Body of pancreas (tissue), 4 donors: Measurements from ENCODE around the gene EPHB2. TPM values are rescaled to one million over a fixed set of nuclear protein-coding genes. Genes with fewer than 3 reads are reported as not detected.

ENCODE experiments used
- ATAC-seq: fragments of 150-250 bp; one replicate; pipeline ENCODE4 v1.9.1; 2016
- DNase-seq, 4 donors: peaks; one replicate each; pipeline ENCODE4 v3.0.0-alpha.2; 2019
- H3K27ac ChIP-seq, 4 donors: fragments of 200-600 bp; sonication (generic); 1 replicate in 3 of 4; 2 replicates in 1 of 4; pipeline versions ENCODE4 v1.5.1 to v1.6.1; 2016 to 2019; ENCODE audit warnings: mild to moderate bottlenecking in 1 of 4, mixed read lengths in 1 of 4, moderate library complexity in 1 of 4
- H3K27me3 ChIP-seq, 2 donors: fragments of 200-600 bp; sonication (generic); one replicate each; pipeline ENCODE4 v1.6.0; 2016; ENCODE audit warnings: mild to moderate bottlenecking in 1 of 2
- H3K36me3 ChIP-seq, 2 donors: fragments of 200-600 bp; sonication (generic); replicated peaks in 1 of 2; 2 replicates each; pipeline ENCODE4 v1.5.1; 2016; ENCODE audit warnings: low read depth in 2 of 2; ENCODE audit not compliant: insufficient read depth in 1 of 2
- H3K4me1 ChIP-seq: fragments of 200-600 bp; sonication (generic); one replicate; pipeline ENCODE4 v1.6.0; 2016
- H3K4me3 ChIP-seq, 2 donors: fragments of 200-600 bp; sonication (generic); 1 replicate in 1 of 2; 2 replicates in 1 of 2; pipeline ENCODE4 v1.5.1; 2016 to 2019
- H3K9me3 ChIP-seq, 3 donors: fragments of 200-600 bp; sonication (generic); 1 replicate in 2 of 3; 2 replicates in 1 of 3; pipeline ENCODE4 v1.5.1; 2016
- CTCF ChIP-seq, 7 experiments: fragments of 450-650 bp in 4 of 7; fragments of 200-600 bp in 3 of 7; sonication (generic) in 3 of 7; IDR thresholded peaks; one replicate each; pipeline ENCODE4 v1.5.1; 2016 to 2019; ENCODE audit warnings: antibody characterized with exemption in 7 of 7
- POLR2A ChIP-seq, 3 donors: fragments of 450-650 bp; IDR thresholded peaks; one replicate each; pipeline ENCODE4 v1.6.1; 2016; ENCODE audit warnings: antibody characterized with exemption in 3 of 3, mild to moderate bottlenecking in 2 of 3
- WGBS, 2 donors: methylation state at CpG; one replicate each; pipeline ENCODE4 v1.1.5; 2017; 5-methylcytosine and 5-hydroxymethylcytosine counted together
- intact Hi-C: fragments of 100-400 bp; cut with DNase I; formaldehyde crosslinking; loops from one replicate; pipeline ENCODE4 v1.15.1; 2023
- total RNA-seq, 2 donors: library from RNA; depleted of rRNA; stranded (reverse); fragments of >200 nt; gene quantifications; one replicate each; pipeline ENCODE4 v1.1.0, GENCODE V29; 2016

EPHB2 gene
- total RNA-seq, 2 donors from 2014 or later = 2.9 to 7.9 TPM

- H3K27me3 ChIP-seq = no peaks in the 10 kb centered on the region
- ATAC-seq (no peak), DNase-seq (no peak)
- no peaks in the 10 kb centered on the region for H3K9me3 ChIP-seq
- no peak overlapping the region for H3K4me3 ChIP-seq
- TF ChIP-seq POLR2A (IDR thresholded peaks at IDR 0.05) (no peak), CTCF (IDR thresholded peaks at IDR 0.05) (no peak)
- intact Hi-C loops = no loop called here
- no peaks in the 10 kb centered on the region for H3K4me1 ChIP-seq
- H3K36me3 ChIP-seq = no peaks in the 10 kb centered on the region
- 96 to 100% methylated on average over 8 to 21 of the region's 27 CpGs for whole genome bisulfite sequencing, 2 donors
- H3K27ac ChIP-seq = no peak overlapping the region
Observed at GRCh38 chr1:22784737-22785136, 74.1 kb downstream of the EPHB2 start.

- ATAC-seq (no peak), DNase-seq (no peak)
- no peak overlapping the region for H3K27ac ChIP-seq
- TF ChIP-seq POLR2A (IDR thresholded peaks at IDR 0.05) (no peak), CTCF (IDR thresholded peaks at IDR 0.05) (no peak)
- no peaks in the 10 kb centered on the region for H3K36me3 ChIP-seq
- H3K4me1 ChIP-seq = peaks cover 12% of the 10 kb centered on the region
- intact Hi-C loops = no loop called here
- WGBS, 2 donors = 93 to 95% methylated on average over 1 of the region's 1 CpG
- no peaks in the 10 kb centered on the region for H3K27me3 ChIP-seq
- H3K4me3 ChIP-seq = no peak overlapping the region
- H3K9me3 ChIP-seq = no peaks in the 10 kb centered on the region
Observed at GRCh38 chr1:22786101-22786500, 75.5 kb downstream of the EPHB2 start.

- TF ChIP-seq POLR2A (IDR thresholded peaks at IDR 0.05) = no peak
- no peak for TF ChIP-seq CTCF (IDR thresholded peaks at IDR 0.05)
- 89 to 93% methylated on average over 4 of the region's 4 CpGs for WGBS, 2 donors
- ATAC-seq (no peak), DNase-seq (no peak)
- H3K27me3 ChIP-seq = no peaks in the 10 kb centered on the region
- H3K27ac ChIP-seq = no peak overlapping the region
- H3K36me3 ChIP-seq = no peaks in the 10 kb centered on the region
- intact Hi-C loops = no loop called here
- H3K4me3 ChIP-seq = no peak overlapping the region
- H3K9me3 ChIP-seq = no peaks in the 10 kb centered on the region
- H3K4me1 ChIP-seq = peaks cover 13% of the 10 kb centered on the region
Observed at GRCh38 chr1:22786719-22787489, 76.3 kb downstream of the EPHB2 start.

- no peak for DNase-seq
- intact Hi-C loops = no loop called here
Observed at GRCh38 chr1:22787636-22788035, 77.0 kb downstream of the EPHB2 start.

More at GRCh38 chr1:22787636-22788035, 77.0 kb downstream of the EPHB2 start:
- peaks cover 13% of the 10 kb centered on the region for H3K4me1 ChIP-seq
- no peaks in the 10 kb centered on the region for H3K27me3 ChIP-seq
- TF ChIP-seq POLR2A (IDR thresholded peaks at IDR 0.05) (no peak), CTCF (IDR thresholded peaks at IDR 0.05) (no peak)
- 84 to 93% methylated on average over 2 of the region's 2 CpGs for WGBS, 2 donors
- no peaks in the 10 kb centered on the region for H3K9me3 ChIP-seq
- H3K4me3 ChIP-seq = no peak overlapping the region
- no peaks in the 10 kb centered on the region for H3K36me3 ChIP-seq
- no peak for ATAC-seq
- H3K27ac ChIP-seq = no peak overlapping the region
